Testis (tissue), 3 donors: ENCODE results near the gene UTP15. TPM values are rescaled to one million over a fixed set of nuclear protein-coding genes. Genes with fewer than 3 reads are reported as not detected.

Source experiments
- DNase-seq: peaks from one replicate; pipeline ENCODE4 v3.0.0-alpha.2; 2019
- H3K27ac ChIP-seq, 2 donors: fragments of 200-600 bp; sonication (generic); one replicate each; pipeline ENCODE4 v1.5.1; 2019
- H3K27me3 ChIP-seq: fragments of 200-600 bp; sonication (generic); one replicate; pipeline ENCODE4 v1.5.1; 2019
- H3K36me3 ChIP-seq: fragments of 200-600 bp; sonication (generic); one replicate; pipeline ENCODE4 v1.5.1; 2017; ENCODE audit warnings: low read depth; ENCODE audit errors: missing control alignments
- H3K4me1 ChIP-seq: fragments of 200-600 bp; sonication (generic); one replicate; pipeline ENCODE4 v1.5.1; 2019
- H3K4me3 ChIP-seq, 2 donors: fragments of 200-600 bp; sonication (generic); one replicate each; pipeline ENCODE4 v1.5.1; 2017 to 2019
- H3K9me3 ChIP-seq: fragments of 200-600 bp; sonication (generic); one replicate; pipeline ENCODE4 v1.5.1; 2017
- POLR2A ChIP-seq: fragments of 450-650 bp; IDR thresholded peaks from one replicate; pipeline ENCODE4 v1.6.1; 2017; ENCODE audit warnings: antibody characterized with exemption, mild to moderate bottlenecking, moderate library complexity
- WGBS, 2 donors: methylation state at CpG; one replicate each; pipeline ENCODE4 v1.1.5; 2018; 5-methylcytosine and 5-hydroxymethylcytosine counted together
- intact Hi-C: fragments of 100-400 bp; cut with DNase I; formaldehyde crosslinking; loops from one replicate; pipeline ENCODE4 v1.15.1; 2023; ENCODE audit warnings: low total_unique reads
- polyA plus RNA-seq: library from polyadenylated mRNA; stranded (reverse); fragments of 350-450 nt; fragmentation: Illumina TruSeq; extraction: RNeasy Lipid Tissue Mini Kit (QIAGEN cat#74804); gene quantifications from one replicate; pipeline ENCODE4 v1.2.3, GENCODE V29; 2014; ENCODE audit warnings: low read depth, low replicate concordance; ENCODE audit not compliant: insufficient read depth
- total RNA-seq, 2 donors: library from RNA; depleted of rRNA; stranded (reverse); fragments of >200 nt; gene quantifications; one replicate each; pipeline ENCODE4 v1.2.3, GENCODE V29; 2016
- TF ChIP-seq, protein P1 (sequence below), 3 experiments: fragments of 450-650 bp in 2 of 3; fragments of 200-600 bp in 1 of 3; sonication (generic) in 1 of 3; IDR thresholded peaks; one replicate each; pipeline ENCODE4 v1.5.1; 2016 to 2019; ENCODE audit warnings: antibody characterized with exemption in 3 of 3, mild to moderate bottlenecking in 2 of 3, moderate library complexity in 1 of 3

Gene UTP15
- total and polyA plus RNA-seq, 3 donors from 2014 or later: 11.4 to 36.7 (median 34.9) TPM

DNA sequence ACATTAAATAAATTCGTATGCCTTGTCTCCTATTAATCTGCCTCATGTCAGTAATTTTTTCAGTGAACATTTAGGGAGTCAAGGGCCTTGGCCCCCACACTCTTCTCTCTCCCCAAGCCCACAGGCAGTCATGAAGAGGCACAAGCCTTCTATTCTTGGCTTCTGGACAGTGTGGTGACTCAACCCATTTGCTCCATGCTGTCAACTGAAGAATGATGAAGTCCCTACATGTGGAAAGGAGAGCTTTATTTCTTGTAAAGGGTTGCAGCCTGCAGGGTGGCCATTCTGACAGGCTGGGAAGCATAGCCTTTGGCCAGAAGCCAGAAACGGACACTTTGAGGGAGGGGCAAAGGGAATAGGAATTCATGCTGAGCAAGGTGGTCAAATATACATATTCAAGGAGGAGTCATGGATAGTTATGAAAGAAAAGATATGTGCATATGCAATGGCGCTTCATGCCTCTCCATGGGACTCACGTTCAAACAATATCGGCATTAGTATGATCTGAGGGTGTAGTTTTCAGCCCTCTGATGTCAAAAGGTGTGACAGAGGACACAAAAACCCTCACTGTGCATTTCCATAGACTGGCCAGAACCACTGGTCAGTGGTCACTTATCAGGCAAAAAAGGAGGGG, 31.4 kb upstream of the UTP15 start:
- Histone ChIP-seq H3K27ac (no peak overlapping the region), H3K4me3 (no peak overlapping the region), H3K4me1 (no peaks in the 10 kb centered on the region), H3K36me3 (no peaks in the 10 kb centered on the region), H3K9me3 (no peaks in the 10 kb centered on the region), H3K27me3 (no peaks in the 10 kb centered on the region)
- intact Hi-C loops: no loop called here
- 78 to 84% methylated on average over 5 of the region's 5 CpGs for WGBS, 2 donors
- no peak for DNase-seq
- TF ChIP-seq, protein P1, sequence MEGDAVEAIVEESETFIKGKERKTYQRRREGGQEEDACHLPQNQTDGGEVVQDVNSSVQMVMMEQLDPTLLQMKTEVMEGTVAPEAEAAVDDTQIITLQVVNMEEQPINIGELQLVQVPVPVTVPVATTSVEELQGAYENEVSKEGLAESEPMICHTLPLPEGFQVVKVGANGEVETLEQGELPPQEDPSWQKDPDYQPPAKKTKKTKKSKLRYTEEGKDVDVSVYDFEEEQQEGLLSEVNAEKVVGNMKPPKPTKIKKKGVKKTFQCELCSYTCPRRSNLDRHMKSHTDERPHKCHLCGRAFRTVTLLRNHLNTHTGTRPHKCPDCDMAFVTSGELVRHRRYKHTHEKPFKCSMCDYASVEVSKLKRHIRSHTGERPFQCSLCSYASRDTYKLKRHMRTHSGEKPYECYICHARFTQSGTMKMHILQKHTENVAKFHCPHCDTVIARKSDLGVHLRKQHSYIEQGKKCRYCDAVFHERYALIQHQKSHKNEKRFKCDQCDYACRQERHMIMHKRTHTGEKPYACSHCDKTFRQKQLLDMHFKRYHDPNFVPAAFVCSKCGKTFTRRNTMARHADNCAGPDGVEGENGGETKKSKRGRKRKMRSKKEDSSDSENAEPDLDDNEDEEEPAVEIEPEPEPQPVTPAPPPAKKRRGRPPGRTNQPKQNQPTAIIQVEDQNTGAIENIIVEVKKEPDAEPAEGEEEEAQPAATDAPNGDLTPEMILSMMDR (IDR thresholded peaks at IDR 0.05): no peak
- no peak for TF ChIP-seq POLR2A

DNA sequence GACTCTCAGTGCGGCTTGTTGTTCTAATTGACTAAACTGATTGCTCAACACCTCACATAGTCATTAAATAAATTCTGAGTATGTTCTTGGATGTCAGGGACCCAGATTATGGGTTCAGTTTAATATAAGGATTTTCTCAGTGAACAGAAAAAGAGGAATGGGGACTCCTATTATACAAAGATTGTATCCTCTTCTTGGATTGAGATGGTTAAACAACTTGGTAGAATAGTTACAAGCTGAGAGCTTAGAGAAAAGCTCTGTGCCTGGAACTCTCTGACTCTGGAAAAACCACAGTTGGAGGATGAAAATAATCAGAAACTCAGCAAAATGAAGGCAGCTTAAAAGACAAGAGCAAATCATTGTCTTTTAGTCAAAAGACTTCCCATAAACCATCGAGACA, 30.6 kb upstream of the UTP15 start:
- Histone ChIP-seq H3K4me3 (no peak overlapping the region), H3K36me3 (no peaks in the 10 kb centered on the region), H3K27me3 (no peaks in the 10 kb centered on the region), H3K9me3 (no peaks in the 10 kb centered on the region), H3K27ac (no peak overlapping the region), H3K4me1 (no peaks in the 10 kb centered on the region)
- TF ChIP-seq, protein P1 (IDR thresholded peaks at IDR 0.05): no peak
- no peak for TF ChIP-seq POLR2A
- WGBS, 2 donors: 87 to 93% methylated on average over 2 of the region's 2 CpGs
- DNase-seq: no peak
- intact Hi-C loops: no loop called here

DNA sequence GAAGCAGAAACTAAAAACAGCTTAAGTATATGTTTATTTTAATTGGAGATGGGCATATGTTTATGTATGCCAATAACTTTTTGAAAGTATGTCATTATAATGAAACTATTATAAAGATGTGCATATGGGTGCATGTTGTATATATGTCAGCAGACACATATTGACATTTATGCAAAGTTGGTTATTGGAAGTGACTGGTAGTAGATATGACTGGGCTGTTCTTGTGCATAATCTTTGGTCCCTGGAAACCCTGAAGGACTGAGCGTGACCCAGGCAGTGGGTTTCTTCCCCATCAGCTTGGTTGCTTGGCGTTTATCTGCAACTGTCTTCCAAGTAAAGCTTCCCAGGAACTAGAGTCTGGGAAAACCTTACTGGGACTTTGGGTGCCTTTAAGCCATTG, 25.8 kb upstream of the UTP15 start:
- Histone ChIP-seq H3K4me3 (no peak overlapping the region), H3K36me3 (no peaks in the 10 kb centered on the region), H3K27ac (no peak overlapping the region), H3K9me3 (no peaks in the 10 kb centered on the region), H3K27me3 (no peaks in the 10 kb centered on the region), H3K4me1 (no peaks in the 10 kb centered on the region)
- TF ChIP-seq, protein P1 (IDR thresholded peaks at IDR 0.05): no peak
- no peak for TF ChIP-seq POLR2A
- DNase-seq: no peak
- intact Hi-C loops: no loop called here
- WGBS, 2 donors: 82 to 95% methylated on average over 2 of the region's 2 CpGs

DNA sequence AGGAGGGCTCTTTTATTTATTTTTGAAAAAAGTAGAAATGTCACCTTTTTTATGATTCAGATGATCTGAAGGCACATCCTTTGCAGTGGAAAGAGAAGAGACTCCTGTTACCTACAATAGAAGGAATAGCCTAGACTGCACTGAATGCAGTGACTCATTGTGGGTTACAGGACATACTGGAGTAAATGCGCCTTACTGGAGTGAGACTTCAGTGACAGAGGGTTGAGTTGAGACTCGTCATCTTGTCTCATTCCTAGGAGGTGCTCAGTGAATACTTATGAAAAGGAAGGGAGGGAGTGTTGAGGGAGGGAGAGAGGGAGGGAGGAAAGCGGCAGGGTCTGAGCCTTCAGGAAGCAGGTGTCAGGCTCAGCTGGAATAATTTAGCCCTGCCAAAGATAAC, 25.4 kb upstream of the UTP15 start:
- no peak for DNase-seq
- Histone ChIP-seq H3K36me3 (no peaks in the 10 kb centered on the region), H3K27me3 (no peaks in the 10 kb centered on the region), H3K9me3 (no peaks in the 10 kb centered on the region), H3K4me3 (no peak overlapping the region), H3K4me1 (no peaks in the 10 kb centered on the region), H3K27ac (no peak overlapping the region)
- TF ChIP-seq, protein P1 (IDR thresholded peaks at IDR 0.05): no peak
- no peak for TF ChIP-seq POLR2A
- intact Hi-C loops: no loop called here
- WGBS, 2 donors: 65 to 69% methylated on average over 3 of the region's 3 CpGs

DNA sequence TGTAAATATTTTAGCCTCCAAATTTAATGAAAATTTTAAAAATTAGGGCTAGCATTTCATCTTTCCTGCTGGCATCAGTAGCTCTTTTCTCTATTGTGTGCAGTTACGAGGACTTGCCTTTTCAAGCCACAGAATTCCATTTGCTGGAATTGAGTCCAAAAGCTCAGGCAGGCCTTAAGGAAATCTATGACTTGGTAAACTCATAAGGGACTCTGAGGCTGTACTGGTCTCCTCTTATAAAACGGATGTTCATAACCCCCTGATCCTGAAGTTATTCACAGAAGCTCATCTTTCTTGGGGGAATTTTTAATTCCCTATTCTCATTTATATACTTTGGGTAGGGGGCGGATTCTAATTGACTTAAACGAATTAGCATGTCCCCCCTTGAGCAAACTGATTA, 23.5 kb upstream of the UTP15 start:
- TF ChIP-seq POLR2A: no peak
- TF ChIP-seq, protein P1 (IDR thresholded peaks at IDR 0.05): no peak
- Histone ChIP-seq H3K36me3 (no peaks in the 10 kb centered on the region), H3K9me3 (no peaks in the 10 kb centered on the region), H3K4me1 (no peaks in the 10 kb centered on the region), H3K27me3 (no peaks in the 10 kb centered on the region), H3K27ac (no peak overlapping the region), H3K4me3 (no peak overlapping the region)
- intact Hi-C loops: no loop called here
- no peak for DNase-seq
- WGBS, 2 donors: 73 to 79% methylated on average over 4 of the region's 4 CpGs
